Measurements from ENCODE around the gene SIAH3.

Gene SIAH3

DNA sequence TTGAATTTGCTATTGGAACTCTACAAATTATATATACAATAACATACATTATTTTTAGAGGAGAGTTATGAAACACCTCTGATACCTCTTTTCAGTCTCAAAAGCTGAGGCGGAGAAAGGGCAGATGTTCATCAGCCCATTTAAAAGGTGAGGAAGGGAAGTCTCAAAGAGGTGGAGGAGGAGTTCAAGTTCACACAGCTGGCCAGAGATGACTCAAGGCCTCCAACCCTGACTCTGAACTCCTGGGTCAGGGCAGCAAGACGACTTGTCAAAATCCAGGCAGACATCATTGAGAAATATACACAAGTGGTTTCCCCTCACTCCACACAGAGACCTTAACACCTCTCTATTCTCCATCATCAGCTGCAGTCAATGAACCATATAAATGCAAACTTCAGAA lies 2.1 kb downstream of the SIAH3 start (continued):
- TF ChIP-seq TRIM28 (IDR thresholded peaks at IDR 0.05; ENCODE audit: borderline replicate concordance, low read length) (no peak), ZNF416 (tag by site-specific recombination; IDR thresholded peaks at IDR 0.05) (no peak), ZNF426 (tag by site-specific recombination; IDR thresholded peaks at IDR 0.05) (no peak)
- TF ChIP-seq, protein P1, sequence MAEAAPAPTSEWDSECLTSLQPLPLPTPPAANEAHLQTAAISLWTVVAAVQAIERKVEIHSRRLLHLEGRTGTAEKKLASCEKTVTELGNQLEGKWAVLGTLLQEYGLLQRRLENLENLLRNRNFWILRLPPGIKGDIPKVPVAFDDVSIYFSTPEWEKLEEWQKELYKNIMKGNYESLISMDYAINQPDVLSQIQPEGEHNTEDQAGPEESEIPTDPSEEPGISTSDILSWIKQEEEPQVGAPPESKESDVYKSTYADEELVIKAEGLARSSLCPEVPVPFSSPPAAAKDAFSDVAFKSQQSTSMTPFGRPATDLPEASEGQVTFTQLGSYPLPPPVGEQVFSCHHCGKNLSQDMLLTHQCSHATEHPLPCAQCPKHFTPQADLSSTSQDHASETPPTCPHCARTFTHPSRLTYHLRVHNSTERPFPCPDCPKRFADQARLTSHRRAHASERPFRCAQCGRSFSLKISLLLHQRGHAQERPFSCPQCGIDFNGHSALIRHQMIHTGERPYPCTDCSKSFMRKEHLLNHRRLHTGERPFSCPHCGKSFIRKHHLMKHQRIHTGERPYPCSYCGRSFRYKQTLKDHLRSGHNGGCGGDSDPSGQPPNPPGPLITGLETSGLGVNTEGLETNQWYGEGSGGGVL (tag by site-specific recombination; IDR thresholded peaks at IDR 0.05), result no peak
- TF ChIP-seq, protein P2, sequence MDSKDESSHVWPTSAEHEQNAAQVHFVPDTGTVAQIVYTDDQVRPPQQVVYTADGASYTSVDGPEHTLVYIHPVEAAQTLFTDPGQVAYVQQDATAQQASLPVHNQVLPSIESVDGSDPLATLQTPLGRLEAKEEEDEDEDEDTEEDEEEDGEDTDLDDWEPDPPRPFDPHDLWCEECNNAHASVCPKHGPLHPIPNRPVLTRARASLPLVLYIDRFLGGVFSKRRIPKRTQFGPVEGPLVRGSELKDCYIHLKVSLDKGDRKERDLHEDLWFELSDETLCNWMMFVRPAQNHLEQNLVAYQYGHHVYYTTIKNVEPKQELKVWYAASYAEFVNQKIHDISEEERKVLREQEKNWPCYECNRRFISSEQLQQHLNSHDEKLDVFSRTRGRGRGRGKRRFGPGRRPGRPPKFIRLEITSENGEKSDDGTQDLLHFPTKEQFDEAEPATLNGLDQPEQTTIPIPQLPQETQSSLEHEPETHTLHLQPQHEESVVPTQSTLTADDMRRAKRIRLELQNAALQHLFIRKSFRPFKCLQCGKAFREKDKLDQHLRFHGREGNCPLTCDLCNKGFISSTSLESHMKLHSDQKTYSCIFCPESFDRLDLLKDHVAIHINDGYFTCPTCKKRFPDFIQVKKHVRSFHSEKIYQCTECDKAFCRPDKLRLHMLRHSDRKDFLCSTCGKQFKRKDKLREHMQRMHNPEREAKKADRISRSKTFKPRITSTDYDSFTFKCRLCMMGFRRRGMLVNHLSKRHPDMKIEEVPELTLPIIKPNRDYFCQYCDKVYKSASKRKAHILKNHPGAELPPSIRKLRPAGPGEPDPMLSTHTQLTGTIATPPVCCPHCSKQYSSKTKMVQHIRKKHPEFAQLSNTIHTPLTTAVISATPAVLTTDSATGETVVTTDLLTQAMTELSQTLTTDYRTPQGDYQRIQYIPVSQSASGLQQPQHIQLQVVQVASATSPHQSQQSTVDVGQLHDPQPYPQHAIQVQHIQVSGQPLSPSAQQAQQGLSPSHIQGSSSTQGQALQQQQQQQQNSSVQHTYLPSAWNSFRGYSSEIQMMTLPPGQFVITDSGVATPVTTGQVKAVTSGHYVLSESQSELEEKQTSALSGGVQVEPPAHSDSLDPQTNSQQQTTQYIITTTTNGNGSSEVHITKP (tag by site-specific recombination; IDR thresholded peaks at IDR 0.05), result no peak
- TF ChIP-seq, protein P3, sequence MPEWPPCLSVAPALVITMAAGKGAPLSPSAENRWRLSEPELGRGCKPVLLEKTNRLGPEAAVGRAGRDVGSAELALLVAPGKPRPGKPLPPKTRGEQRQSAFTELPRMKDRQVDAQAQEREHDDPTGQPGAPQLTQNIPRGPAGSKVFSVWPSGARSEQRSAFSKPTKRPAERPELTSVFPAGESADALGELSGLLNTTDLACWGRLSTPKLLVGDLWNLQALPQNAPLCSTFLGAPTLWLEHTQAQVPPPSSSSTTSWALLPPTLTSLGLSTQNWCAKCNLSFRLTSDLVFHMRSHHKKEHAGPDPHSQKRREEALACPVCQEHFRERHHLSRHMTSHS (tag by site-specific recombination; IDR thresholded peaks at IDR 0.05), result no peak

DNA sequence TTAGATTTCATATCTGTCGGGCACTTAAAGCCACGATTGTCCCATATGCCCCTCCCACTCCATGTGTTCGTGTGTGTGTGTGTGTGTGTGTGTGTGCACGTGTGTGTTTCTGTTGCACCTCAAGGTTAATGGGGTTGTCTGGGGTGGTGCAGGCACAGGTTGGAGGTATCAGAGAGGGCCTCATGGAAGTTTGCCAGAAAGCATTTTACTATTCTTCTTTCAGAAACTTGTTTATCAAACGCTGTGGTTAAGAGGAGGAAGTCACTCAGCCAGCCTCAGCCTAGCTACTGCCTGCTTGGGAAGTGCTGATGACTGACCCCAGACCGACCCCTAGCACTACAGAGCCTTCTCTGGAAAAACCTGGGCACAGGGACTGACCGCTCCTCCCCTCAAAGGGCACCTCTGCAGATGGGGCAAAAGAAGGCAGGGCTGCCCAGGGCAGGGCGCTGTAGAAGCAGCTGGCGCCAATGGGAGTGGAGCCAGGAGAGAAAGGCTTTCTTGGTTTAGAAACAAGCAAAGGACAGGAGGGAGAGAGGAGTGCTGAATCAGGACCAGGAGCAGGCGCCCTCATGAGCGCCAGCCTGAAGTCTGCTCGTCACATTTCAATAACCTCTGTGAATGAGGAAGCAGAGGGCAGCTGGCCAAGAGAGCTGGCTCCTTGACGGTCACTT lies 3.9 kb downstream of the SIAH3 start:
- H3K27ac ChIP-seq (ENCODE audit: extremely low read depth, low read depth, low read length), result no peak overlapping the region
- POLR2A ChIA-PET, result no interaction called here
- 0 out of 2 replicates have a peak, but pooled peaks cover 2% of the 10 kb centered on the region for H3K4me1 ChIP-seq (ENCODE audit: control insufficient read depth, insufficient read depth, low read length)
- CTCF ChIA-PET, result no interaction called here
- no peak overlapping the region for H3K4me3 ChIP-seq (ENCODE audit: low read depth, low read length)
- no peaks in the 10 kb centered on the region for H3K36me3 ChIP-seq (ENCODE audit: control insufficient read depth in 2 of 2, insufficient read depth in 1 of 2, low read length in 2 of 2)
- no peaks in the 10 kb centered on the region for H3K9me3 ChIP-seq (ENCODE audit: control insufficient read depth, insufficient read depth, low read depth, low read length)
- TF ChIP-seq, protein P4, sequence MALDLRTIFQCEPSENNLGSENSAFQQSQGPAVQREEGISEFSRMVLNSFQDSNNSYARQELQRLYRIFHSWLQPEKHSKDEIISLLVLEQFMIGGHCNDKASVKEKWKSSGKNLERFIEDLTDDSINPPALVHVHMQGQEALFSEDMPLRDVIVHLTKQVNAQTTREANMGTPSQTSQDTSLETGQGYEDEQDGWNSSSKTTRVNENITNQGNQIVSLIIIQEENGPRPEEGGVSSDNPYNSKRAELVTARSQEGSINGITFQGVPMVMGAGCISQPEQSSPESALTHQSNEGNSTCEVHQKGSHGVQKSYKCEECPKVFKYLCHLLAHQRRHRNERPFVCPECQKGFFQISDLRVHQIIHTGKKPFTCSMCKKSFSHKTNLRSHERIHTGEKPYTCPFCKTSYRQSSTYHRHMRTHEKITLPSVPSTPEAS (tag by site-specific recombination; IDR thresholded peaks at IDR 0.05), result peak; percentile 55
- TF ChIP-seq OSR2 (tag by site-specific recombination; IDR thresholded peaks at IDR 0.05) (peak; percentile 20; the same call in 1 of the 2 replicates), SP7 (tag by site-specific recombination; IDR thresholded peaks at IDR 0.05) (no peak), ZNF223 (tag by site-specific recombination; IDR thresholded peaks at IDR 0.05) (peak; percentile 92)

DNA sequence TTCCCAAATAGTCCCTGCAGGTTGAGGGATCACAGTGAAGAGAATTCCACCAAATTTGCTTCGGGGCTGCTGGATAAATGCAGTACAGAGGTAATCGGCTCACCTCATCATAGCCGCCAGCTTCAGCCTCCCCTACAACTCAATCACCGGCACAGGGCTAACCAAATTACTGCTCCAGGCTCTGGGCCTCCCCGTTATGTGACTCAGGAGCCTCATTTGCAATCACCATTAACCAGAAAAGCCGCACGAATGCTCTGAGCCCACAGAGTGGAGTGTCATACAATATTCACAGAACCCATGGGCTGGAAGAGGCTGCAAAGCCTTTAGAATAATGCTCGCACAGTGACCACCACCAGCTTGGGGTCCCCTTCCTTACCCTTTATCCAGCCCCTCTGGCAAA lies 4.9 kb downstream of the SIAH3 start:
- H3K4me3 ChIP-seq (ENCODE audit: low read depth, low read length), result no peak overlapping the region
- ChIA-PET CTCF (no interaction called here), POLR2A (no interaction called here)
- TF ChIP-seq, protein P5, sequence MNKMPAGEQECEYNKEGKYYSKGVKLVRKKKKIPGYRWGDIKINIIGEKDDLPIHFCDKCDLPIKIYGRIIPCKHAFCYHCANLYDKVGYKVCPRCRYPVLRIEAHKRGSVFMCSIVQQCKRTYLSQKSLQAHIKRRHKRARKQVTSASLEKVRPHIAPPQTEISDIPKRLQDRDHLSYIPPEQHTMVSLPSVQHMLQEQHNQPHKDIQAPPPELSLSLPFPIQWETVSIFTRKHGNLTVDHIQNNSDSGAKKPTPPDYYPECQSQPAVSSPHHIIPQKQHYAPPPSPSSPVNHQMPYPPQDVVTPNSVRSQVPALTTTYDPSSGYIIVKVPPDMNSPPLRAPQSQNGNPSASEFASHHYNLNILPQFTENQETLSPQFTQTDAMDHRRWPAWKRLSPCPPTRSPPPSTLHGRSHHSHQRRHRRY (tag by site-specific recombination; IDR thresholded peaks at IDR 0.05), result no peak
- no peak for TF ChIP-seq OSR2 (tag by site-specific recombination; IDR thresholded peaks at IDR 0.05)
- no peak for TF ChIP-seq ZBTB8A (tag by site-specific recombination; IDR thresholded peaks at IDR 0.05)
- TF ChIP-seq BCL11B (tag by site-specific recombination; IDR thresholded peaks at IDR 0.05; ENCODE audit: low read depth), result no peak
- TF ChIP-seq, protein P6, sequence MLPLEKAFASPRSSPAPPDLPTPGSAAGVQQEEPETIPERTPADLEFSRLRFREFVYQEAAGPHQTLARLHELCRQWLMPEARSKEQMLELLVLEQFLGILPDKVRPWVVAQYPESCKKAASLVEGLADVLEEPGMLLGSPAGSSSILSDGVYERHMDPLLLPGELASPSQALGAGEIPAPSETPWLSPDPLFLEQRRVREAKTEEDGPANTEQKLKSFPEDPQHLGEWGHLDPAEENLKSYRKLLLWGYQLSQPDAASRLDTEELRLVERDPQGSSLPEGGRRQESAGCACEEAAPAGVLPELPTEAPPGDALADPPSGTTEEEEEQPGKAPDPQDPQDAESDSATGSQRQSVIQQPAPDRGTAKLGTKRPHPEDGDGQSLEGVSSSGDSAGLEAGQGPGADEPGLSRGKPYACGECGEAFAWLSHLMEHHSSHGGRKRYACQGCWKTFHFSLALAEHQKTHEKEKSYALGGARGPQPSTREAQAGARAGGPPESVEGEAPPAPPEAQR (tag by site-specific recombination; IDR thresholded peaks at IDR 0.05), result no peak
- TF ChIP-seq, protein P7, sequence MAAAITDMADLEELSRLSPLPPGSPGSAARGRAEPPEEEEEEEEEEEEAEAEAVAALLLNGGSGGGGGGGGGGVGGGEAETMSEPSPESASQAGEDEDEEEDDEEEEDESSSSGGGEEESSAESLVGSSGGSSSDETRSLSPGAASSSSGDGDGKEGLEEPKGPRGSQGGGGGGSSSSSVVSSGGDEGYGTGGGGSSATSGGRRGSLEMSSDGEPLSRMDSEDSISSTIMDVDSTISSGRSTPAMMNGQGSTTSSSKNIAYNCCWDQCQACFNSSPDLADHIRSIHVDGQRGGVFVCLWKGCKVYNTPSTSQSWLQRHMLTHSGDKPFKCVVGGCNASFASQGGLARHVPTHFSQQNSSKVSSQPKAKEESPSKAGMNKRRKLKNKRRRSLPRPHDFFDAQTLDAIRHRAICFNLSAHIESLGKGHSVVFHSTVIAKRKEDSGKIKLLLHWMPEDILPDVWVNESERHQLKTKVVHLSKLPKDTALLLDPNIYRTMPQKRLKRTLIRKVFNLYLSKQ (tag by site-specific recombination; IDR thresholded peaks at IDR 0.05; ENCODE audit: borderline replicate concordance), result no peak
- TF ChIP-seq, protein P8, sequence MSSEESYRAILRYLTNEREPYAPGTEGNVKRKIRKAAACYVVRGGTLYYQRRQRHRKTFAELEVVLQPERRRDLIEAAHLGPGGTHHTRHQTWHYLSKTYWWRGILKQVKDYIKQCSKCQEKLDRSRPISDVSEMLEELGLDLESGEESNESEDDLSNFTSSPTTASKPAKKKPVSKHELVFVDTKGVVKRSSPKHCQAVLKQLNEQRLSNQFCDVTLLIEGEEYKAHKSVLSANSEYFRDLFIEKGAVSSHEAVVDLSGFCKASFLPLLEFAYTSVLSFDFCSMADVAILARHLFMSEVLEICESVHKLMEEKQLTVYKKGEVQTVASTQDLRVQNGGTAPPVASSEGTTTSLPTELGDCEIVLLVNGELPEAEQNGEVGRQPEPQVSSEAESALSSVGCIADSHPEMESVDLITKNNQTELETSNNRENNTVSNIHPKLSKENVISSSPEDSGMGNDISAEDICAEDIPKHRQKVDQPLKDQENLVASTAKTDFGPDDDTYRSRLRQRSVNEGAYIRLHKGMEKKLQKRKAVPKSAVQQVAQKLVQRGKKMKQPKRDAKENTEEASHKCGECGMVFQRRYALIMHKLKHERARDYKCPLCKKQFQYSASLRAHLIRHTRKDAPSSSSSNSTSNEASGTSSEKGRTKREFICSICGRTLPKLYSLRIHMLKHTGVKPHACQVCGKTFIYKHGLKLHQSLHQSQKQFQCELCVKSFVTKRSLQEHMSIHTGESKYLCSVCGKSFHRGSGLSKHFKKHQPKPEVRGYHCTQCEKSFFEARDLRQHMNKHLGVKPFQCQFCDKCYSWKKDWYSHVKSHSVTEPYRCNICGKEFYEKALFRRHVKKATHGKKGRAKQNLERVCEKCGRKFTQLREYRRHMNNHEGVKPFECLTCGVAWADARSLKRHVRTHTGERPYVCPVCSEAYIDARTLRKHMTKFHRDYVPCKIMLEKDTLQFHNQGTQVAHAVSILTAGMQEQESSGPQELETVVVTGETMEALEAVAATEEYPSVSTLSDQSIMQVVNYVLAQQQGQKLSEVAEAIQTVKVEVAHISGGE (tag by site-specific recombination; conservative IDR thresholded peaks at IDR 0.05; ENCODE audit: low read depth), result no peak
- no peak overlapping the region for H3K27ac ChIP-seq (ENCODE audit: extremely low read depth, low read depth, low read length)
- no peaks in the 10 kb centered on the region for H3K36me3 ChIP-seq (ENCODE audit: control insufficient read depth in 2 of 2, insufficient read depth in 1 of 2, low read length in 2 of 2)
- 0 out of 2 replicates have a peak, but pooled peaks cover 2% of the 10 kb centered on the region for H3K4me1 ChIP-seq (ENCODE audit: control insufficient read depth, insufficient read depth, low read length)
- no peaks in the 10 kb centered on the region for H3K9me3 ChIP-seq (ENCODE audit: control insufficient read depth, insufficient read depth, low read depth, low read length)
